CD4-positive, alpha-beta T cell treated with Interleukin-17A for 4 hours (primary cell): ENCODE measurements around the gene ARRDC2.
"Not testable (repeated sequence)": the region's sequence is repeated elsewhere in the genome, so short reads cannot be mapped to it uniquely, and the experiment has no call there.

Experiments
- DNase-seq: peaks from one replicate; pipeline ENCODE4 v3.0.0-alpha.2; 2020; ENCODE audit warnings: mixed read lengths

Gene ARRDC2

GRCh38 chr19:17993076-17993813 is 14.7 kb upstream of the ARRDC2 start:
- DNase-seq = no peak

- peak; percentile 91 for DNase-seq
Measured at GRCh38 chr19:17996826-17997316, 11.1 kb upstream of the ARRDC2 start.

GRCh38 chr19:17997969-17998826 is 9.8 kb upstream of the ARRDC2 start:
- no peak for DNase-seq

GRCh38 chr19:17998827-17999150 is 9.2 kb upstream of the ARRDC2 start:
- no peak for DNase-seq

- no peak for DNase-seq
Measured at GRCh38 chr19:17999684-18000479, 8.1 kb upstream of the ARRDC2 start.

- DNase-seq = peak; percentile 38
Measured at GRCh38 chr19:18000480-18000914, 7.5 kb upstream of the ARRDC2 start.

- peak; percentile 96 for DNase-seq
Measured at GRCh38 chr19:18000915-18001776, 6.8 kb upstream of the ARRDC2 start.

GRCh38 chr19:18001777-18002345 is 6.1 kb upstream of the ARRDC2 start:
- no peak for DNase-seq

GRCh38 chr19:18002347-18002850 is 5.6 kb upstream of the ARRDC2 start:
- DNase-seq = peak; percentile 47

GRCh38 chr19:18005750-18006149 is 2.2 kb upstream of the ARRDC2 start:
- DNase-seq = not testable (repeated sequence)

- DNase-seq = peak; percentile 91
Measured at GRCh38 chr19:18007044-18007916, 690 bp upstream of the ARRDC2 start.

GRCh38 chr19:18008814-18009213 is 844 bp downstream of the ARRDC2 start:
- DNase-seq = no peak

- DNase-seq = peak; percentile 55
Measured at GRCh38 chr19:18009412-18010066, 1.6 kb downstream of the ARRDC2 start.

GRCh38 chr19:18010149-18010548 is 2.2 kb downstream of the ARRDC2 start:
- DNase-seq = no peak

GRCh38 chr19:18013210-18014111 is 5.5 kb downstream of the ARRDC2 start:
- DNase-seq = peak; percentile 37

- DNase-seq = peak; percentile 78
Measured at GRCh38 chr19:18014197-18014596, 6.2 kb downstream of the ARRDC2 start.

GRCh38 chr19:18016209-18016910 is 8.4 kb downstream of the ARRDC2 start:
- peak; percentile 36 for DNase-seq
